Liver (tissue), 9 donors: ENCODE data around the gene TMEM26. TPM values are rescaled to one million over a fixed set of nuclear protein-coding genes. Genes with fewer than 3 reads are reported as not detected.

Experiments used
- DNase-seq: peaks from one replicate; pipeline ENCODE4 v3.0.0-alpha.2; 2017; ENCODE audit warnings: low spot score
- H3K27ac ChIP-seq, 2 donors: one replicate each; pipeline ENCODE4 v1.7.0; 2013; ENCODE audit warnings: inconsistent platforms in 2 of 2, low read length in 2 of 2, control low read depth in 1 of 2, low read depth in 1 of 2, mild to moderate bottlenecking in 1 of 2
- H3K27me3 ChIP-seq, 4 donors: one replicate each; pipeline versions ENCODE4 v1.6.1 to v1.7.0; 2013; ENCODE audit warnings: low read length in 3 of 4, inconsistent platforms in 1 of 4, mild to moderate bottlenecking in 1 of 4, moderate library complexity in 1 of 4; ENCODE audit not compliant: control insufficient read depth in 4 of 4, insufficient read depth in 4 of 4
- H3K36me3 ChIP-seq, 4 donors: one replicate each; pipeline versions ENCODE4 v1.6.1 to v1.7.0; 2013; ENCODE audit warnings: low read length in 3 of 4, mild to moderate bottlenecking in 3 of 4, low read depth in 1 of 4, moderate library complexity in 1 of 4; ENCODE audit not compliant: control insufficient read depth in 4 of 4, insufficient read depth in 3 of 4
- H3K4me1 ChIP-seq, 4 donors: one replicate each; pipeline versions ENCODE4 v1.6.1 to v1.7.0; 2013; ENCODE audit warnings: low read length in 3 of 4, mild to moderate bottlenecking in 3 of 4, moderate library complexity in 1 of 4; ENCODE audit not compliant: control insufficient read depth in 4 of 4, insufficient read depth in 4 of 4
- H3K4me3 ChIP-seq, 3 donors: one replicate each; pipeline versions ENCODE4 v1.6.1 to v1.7.0; 2013; ENCODE audit warnings: low read length in 3 of 3, control low read depth in 1 of 3, low read depth in 1 of 3, mild to moderate bottlenecking in 1 of 3
- H3K9ac ChIP-seq, 2 donors: one replicate each; pipeline ENCODE4 v1.7.0; 2013; ENCODE audit warnings: low read length in 2 of 2, mild to moderate bottlenecking in 2 of 2, moderate library complexity in 2 of 2, control low read depth in 1 of 2, low read depth in 1 of 2
- H3K9me3 ChIP-seq, 4 donors: one replicate each; pipeline versions ENCODE4 v1.6.1 to v1.7.0; 2013; ENCODE audit warnings: low read length in 3 of 4; ENCODE audit not compliant: control insufficient read depth in 4 of 4
- CTCF ChIP-seq: fragments of 150-350 bp; IDR thresholded peaks from 2 replicates; pipeline ENCODE4 v1.5.1; 2017; ENCODE audit warnings: improper control_type of control experiment, low read depth, low read length; ENCODE audit not compliant: missing input control
- FOXA1 ChIP-seq: IDR thresholded peaks from 2 replicates; pipeline ENCODE4 v1.6.1; 2016; ENCODE audit warnings: antibody characterized with exemption
- GABPA ChIP-seq, 2 donors: IDR thresholded peaks in 1 of 2; conservative IDR thresholded peaks in 1 of 2; 2 replicates each; pipeline ENCODE4 v1.6.1; 2016; ENCODE audit warnings: antibody characterized with exemption in 2 of 2, mild to moderate bottlenecking in 1 of 2, moderate library complexity in 1 of 2
- HNF4A ChIP-seq, 2 donors: conservative IDR thresholded peaks; 2 replicates each; pipeline ENCODE4 v1.6.1; 2016; ENCODE audit warnings: antibody characterized with exemption in 2 of 2, mild to moderate bottlenecking in 2 of 2
- HNF4G ChIP-seq: IDR thresholded peaks from 2 replicates; pipeline ENCODE4 v1.6.1; 2016; ENCODE audit warnings: antibody characterized with exemption
- JUND ChIP-seq, 2 donors: IDR thresholded peaks; 2 replicates each; pipeline ENCODE4 v1.6.1; 2016; ENCODE audit warnings: antibody characterized with exemption in 2 of 2
- NR2F2 ChIP-seq: IDR thresholded peaks from 2 replicates; pipeline ENCODE4 v1.6.1; 2016; ENCODE audit warnings: antibody characterized with exemption
- RXRA ChIP-seq, 2 donors: IDR thresholded peaks; 2 replicates each; pipeline ENCODE4 v1.6.1; 2017 to 2018; ENCODE audit warnings: antibody characterized with exemption in 2 of 2, mild to moderate bottlenecking in 1 of 2
- SP1 ChIP-seq: IDR thresholded peaks from 2 replicates; pipeline ENCODE4 v1.6.1; 2018; ENCODE audit warnings: antibody characterized with exemption, mild to moderate bottlenecking
- YY1 ChIP-seq: IDR thresholded peaks from 2 replicates; pipeline ENCODE4 v1.6.1; 2016; ENCODE audit warnings: antibody characterized with exemption, mild to moderate bottlenecking
- ZBTB33 ChIP-seq: IDR thresholded peaks from 2 replicates; pipeline ENCODE4 v1.6.1; 2016; ENCODE audit warnings: antibody characterized with exemption
- WGBS: extraction: QIAGEN DNeasy Blood & Tissue Kit; methylation state at CpG from one replicate; pipeline ENCODE4 v1.1.7; 2013; 5-methylcytosine and 5-hydroxymethylcytosine counted together
- polyA plus RNA-seq, 2 donors: library from polyadenylated mRNA; stranded (reverse) in 1 of 2; unstranded in 1 of 2; fragments of 200-250 nt in 1 of 2; fragments of >200 nt in 1 of 2; fragmentation: Nextera tagmentation in 1 of 2; extraction: Ambion mirVana in 1 of 2; gene quantifications; one replicate each; pipeline versions ENCODE4 v1.2.1 to v1.2.3, GENCODE V29; 2013 to 2015
- total RNA-seq, 2 donors: library from RNA; depleted of rRNA; stranded (reverse); fragments of >200 nt; gene quantifications; one replicate each; pipeline ENCODE4 v1.2.3, GENCODE V29; 2014
- donor health status: healthy.
- donor health status: healthy.
- donor health status: healthy.
- donor health status: healthy.
- donor health status: healthy.

Gene TMEM26
- total and polyA plus RNA-seq, 4 donors: 0.31 to 5.5 (median 1.2) TPM

- no peak overlapping the region for H3K4me3 ChIP-seq
- no peaks in the 10 kb centered on the region for H3K36me3 ChIP-seq
- no peak for DNase-seq
- H3K9ac ChIP-seq: no peak overlapping the region
- H3K27ac ChIP-seq: no peak overlapping the region
- TF ChIP-seq SP1: no peak
- no peak for TF ChIP-seq YY1
- no peak for TF ChIP-seq CTCF
- H3K27me3 ChIP-seq: no peaks in the 10 kb centered on the region
- H3K9me3 ChIP-seq: no peaks in the 10 kb centered on the region
- no peaks in the 10 kb centered on the region for H3K4me1 ChIP-seq
Observed at GRCh38 chr10:61460835-61461234, 7.7 kb upstream of the TMEM26 start.

- Histone ChIP-seq H3K27ac (no peak overlapping the region), H3K9me3 (no peaks in the 10 kb centered on the region), H3K27me3 (peaks cover 0 to 4% (median under 1%) of the 10 kb centered on the region in 4 donors), H3K9ac (no peak overlapping the region), H3K4me3 (no peak overlapping the region), H3K36me3 (no peaks in the 10 kb centered on the region), H3K4me1 (peaks cover 0 to under 1% (median 0%) of the 10 kb centered on the region in 4 donors)
- WGBS: 83% methylated on average over 3 of the region's 3 CpGs
- DNase-seq: no peak
- TF ChIP-seq YY1 (no peak), RXRA (IDR thresholded peaks at IDR 0.05) (no peak), FOXA1 (no peak), ZBTB33 (no peak), HNF4A (conservative IDR thresholded peaks at IDR 0.05) (no peak), NR2F2 (no peak)
Observed at GRCh38 chr10:61458031-61458430, 4.8 kb upstream of the TMEM26 start.

- H3K4me3 ChIP-seq: no peak overlapping the region
- DNase-seq: no peak
- H3K27ac ChIP-seq: no peak overlapping the region
- TF ChIP-seq RXRA (IDR thresholded peaks at IDR 0.05): peak in 1 of 2 donors; percentile 9
- TF ChIP-seq SP1: no peak
- TF ChIP-seq NR2F2: peak; percentile 91
- WGBS: 60% methylated on average over 4 of the region's 4 CpGs
- H3K9ac ChIP-seq: no peak overlapping the region
- H3K36me3 ChIP-seq: no peaks in the 10 kb centered on the region
- H3K27me3 ChIP-seq: peaks cover 0 to 8% (median 2%) of the 10 kb centered on the region in 4 donors
- peaks cover 0 to 9% (median 4%) of the 10 kb centered on the region in 4 donors for H3K4me1 ChIP-seq
- H3K9me3 ChIP-seq: no peaks in the 10 kb centered on the region
Observed at GRCh38 chr10:61456095-61456789, 3.1 kb upstream of the TMEM26 start.

- no peak overlapping the region for H3K9ac ChIP-seq
- H3K4me3 ChIP-seq: no peak overlapping the region
- no peaks in the 10 kb centered on the region for H3K36me3 ChIP-seq
- H3K27me3 ChIP-seq: peaks cover 0 to 8% (median 2%) of the 10 kb centered on the region in 4 donors
- peaks cover 0 to 9% (median 4%) of the 10 kb centered on the region in 4 donors for H3K4me1 ChIP-seq
- DNase-seq: no peak
- H3K9me3 ChIP-seq: no peaks in the 10 kb centered on the region
- no peak overlapping the region for H3K27ac ChIP-seq
- 82% methylated on average over 8 of the region's 8 CpGs for WGBS
- no peak for TF ChIP-seq NR2F2
- no peak for TF ChIP-seq GABPA (IDR thresholded peaks at IDR 0.05 in 1 of 2, conservative IDR thresholded peaks at IDR 0.05 in 1 of 2)
- TF ChIP-seq ZBTB33: no peak
- no peak for TF ChIP-seq JUND (IDR thresholded peaks at IDR 0.05)
- no peak for TF ChIP-seq HNF4G
- no peak for TF ChIP-seq CTCF
Observed at GRCh38 chr10:61455656-61456055, 2.5 kb upstream of the TMEM26 start.
